A549 (cell line): ENCODE measurements around the gene ADGRF5.

Source experiments
- EHMT2 ChIP-seq: fragments of 200-600 bp; sonication (generic); IDR thresholded peaks from 2 replicates; pipeline ENCODE4 v1.6.1; 2016; ENCODE audit warnings: antibody characterized with exemption, low read depth, mild to moderate bottlenecking, moderate library complexity
- EP300 ChIP-seq, 2 experiments: fragments of >200 bp; sonication (Bioruptor Twin); formaldehyde crosslinking; IDR thresholded peaks; 2 replicates in 1 of 2; 3 replicates in 1 of 2; pipeline ENCODE4 v1.6.1; 2016 to 2017
- HDAC2 ChIP-seq: fragments of 200-600 bp; sonication (generic); IDR thresholded peaks from 2 replicates; pipeline ENCODE4 v1.6.1; 2016
- JUNB ChIP-seq: fragments of >200 bp; sonication (Bioruptor Twin); formaldehyde crosslinking; IDR thresholded peaks from 2 replicates; pipeline ENCODE4 v1.6.1; 2016
- NR3C1 ChIP-seq: fragments of >200 bp; sonication (Bioruptor Twin); formaldehyde crosslinking; IDR thresholded peaks from 3 replicates; pipeline ENCODE4 v1.6.1; 2017
- POLR2A ChIP-seq: IDR thresholded peaks from 2 replicates; pipeline ENCODE4 v1.6.1; 2012; ENCODE audit warnings: mild to moderate bottlenecking, low read length
- RAD21 ChIP-seq, 2 experiments: fragments of >200 bp in 1 of 2; sonication (Bioruptor Twin) in 1 of 2; formaldehyde crosslinking in 1 of 2; IDR thresholded peaks in 1 of 2; conservative IDR thresholded peaks in 1 of 2; 2 replicates in 1 of 2; 3 replicates in 1 of 2; pipeline ENCODE4 v1.6.1; 2012 to 2018; ENCODE audit warnings: inconsistent platforms in 1 of 2
- TF ChIP-seq, protein P1 (sequence below): fragments of >200 bp; sonication (Bioruptor Twin); formaldehyde crosslinking; IDR thresholded peaks from 3 replicates; pipeline ENCODE4 v1.5.1; 2016
- TF ChIP-seq, protein P2 (sequence below): fragments of >200 bp; sonication (Bioruptor Twin); formaldehyde crosslinking; IDR thresholded peaks from 3 replicates; pipeline ENCODE4 v1.6.1; 2016

DNA sequence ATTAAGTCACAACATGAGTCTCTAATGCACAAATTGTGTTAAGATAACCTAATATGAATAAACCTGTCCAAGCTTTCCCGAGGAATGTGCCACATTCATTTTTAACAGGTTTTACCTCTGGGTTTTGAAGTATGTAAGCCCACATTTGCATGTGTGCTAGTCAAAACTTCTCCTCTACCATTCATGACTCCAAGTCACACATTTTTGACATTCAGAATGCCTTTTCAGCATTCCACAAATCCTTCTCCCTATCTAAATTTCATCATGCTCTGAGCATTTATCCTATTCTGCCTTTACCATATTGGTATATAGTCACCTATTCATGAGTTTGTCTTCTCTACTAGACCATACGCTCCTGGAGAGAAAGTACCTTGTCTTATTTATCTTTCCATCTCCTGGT lies 56.5 kb downstream of the ADGRF5 start:
- TF ChIP-seq, protein P1, sequence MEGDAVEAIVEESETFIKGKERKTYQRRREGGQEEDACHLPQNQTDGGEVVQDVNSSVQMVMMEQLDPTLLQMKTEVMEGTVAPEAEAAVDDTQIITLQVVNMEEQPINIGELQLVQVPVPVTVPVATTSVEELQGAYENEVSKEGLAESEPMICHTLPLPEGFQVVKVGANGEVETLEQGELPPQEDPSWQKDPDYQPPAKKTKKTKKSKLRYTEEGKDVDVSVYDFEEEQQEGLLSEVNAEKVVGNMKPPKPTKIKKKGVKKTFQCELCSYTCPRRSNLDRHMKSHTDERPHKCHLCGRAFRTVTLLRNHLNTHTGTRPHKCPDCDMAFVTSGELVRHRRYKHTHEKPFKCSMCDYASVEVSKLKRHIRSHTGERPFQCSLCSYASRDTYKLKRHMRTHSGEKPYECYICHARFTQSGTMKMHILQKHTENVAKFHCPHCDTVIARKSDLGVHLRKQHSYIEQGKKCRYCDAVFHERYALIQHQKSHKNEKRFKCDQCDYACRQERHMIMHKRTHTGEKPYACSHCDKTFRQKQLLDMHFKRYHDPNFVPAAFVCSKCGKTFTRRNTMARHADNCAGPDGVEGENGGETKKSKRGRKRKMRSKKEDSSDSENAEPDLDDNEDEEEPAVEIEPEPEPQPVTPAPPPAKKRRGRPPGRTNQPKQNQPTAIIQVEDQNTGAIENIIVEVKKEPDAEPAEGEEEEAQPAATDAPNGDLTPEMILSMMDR: no peak
- TF ChIP-seq POLR2A: no peak
- TF ChIP-seq NR3C1: no peak
- no peak for TF ChIP-seq HDAC2
- no peak for TF ChIP-seq EHMT2
- TF ChIP-seq, protein P2, sequence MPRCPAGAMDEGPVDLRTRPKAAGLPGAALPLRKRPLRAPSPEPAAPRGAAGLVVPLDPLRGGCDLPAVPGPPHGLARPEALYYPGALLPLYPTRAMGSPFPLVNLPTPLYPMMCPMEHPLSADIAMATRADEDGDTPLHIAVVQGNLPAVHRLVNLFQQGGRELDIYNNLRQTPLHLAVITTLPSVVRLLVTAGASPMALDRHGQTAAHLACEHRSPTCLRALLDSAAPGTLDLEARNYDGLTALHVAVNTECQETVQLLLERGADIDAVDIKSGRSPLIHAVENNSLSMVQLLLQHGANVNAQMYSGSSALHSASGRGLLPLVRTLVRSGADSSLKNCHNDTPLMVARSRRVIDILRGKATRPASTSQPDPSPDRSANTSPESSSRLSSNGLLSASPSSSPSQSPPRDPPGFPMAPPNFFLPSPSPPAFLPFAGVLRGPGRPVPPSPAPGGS: no peak
- TF ChIP-seq JUNB: no peak
- no peak for TF ChIP-seq EP300 (IDR thresholded peaks at IDR 0.05)
- no peak for TF ChIP-seq RAD21 (conservative IDR thresholded peaks at IDR 0.05 in 1 of 2, IDR thresholded peaks at IDR 0.05 in 1 of 2)
